HepG2 (cell line): Measurements from ENCODE around the gene FSD1. TPM values are rescaled to one million over a fixed set of nuclear protein-coding genes. Genes with fewer than 3 reads are reported as not detected.

Experiments used
- IKZF4 ChIP-seq: sonication (generic); formaldehyde crosslinking; IDR thresholded peaks from 2 replicates; pipeline ENCODE4 v1.5.1; 2020; ENCODE audit warnings: borderline replicate concordance, mild to moderate bottlenecking, low read depth, missing genetic modification reagents; ENCODE audit errors: not compliant biosample characterization
- KIAA2018 ChIP-seq: sonication (generic); formaldehyde crosslinking; IDR thresholded peaks from 2 replicates; pipeline ENCODE4 v1.5.0; 2020; ENCODE audit warnings: mild to moderate bottlenecking, missing genetic modification reagents, borderline replicate concordance
- POGZ ChIP-seq: sonication (generic); formaldehyde crosslinking; IDR thresholded peaks from 2 replicates; pipeline ENCODE4 v1.4.0; 2020; ENCODE audit warnings: mild to moderate bottlenecking, missing genetic modification reagents
- ZIK1 ChIP-seq: sonication (generic); formaldehyde crosslinking; IDR thresholded peaks from 2 replicates; pipeline ENCODE4 v1.5.0; 2020; ENCODE audit warnings: mild to moderate bottlenecking, low read depth, missing genetic modification reagents, borderline replicate concordance
- ZNF382 ChIP-seq: sonication (generic); formaldehyde crosslinking; IDR thresholded peaks from 2 replicates; pipeline ENCODE4 v1.5.0; 2020; ENCODE audit warnings: missing genetic modification reagents, mild to moderate bottlenecking, borderline replicate concordance
- polyA plus RNA-seq, 8 experiments: library from polyadenylated mRNA; depleted of rRNA in 3 of 8; stranded (reverse) in 7 of 8; unstranded in 1 of 8; fragments of >200 nt; fragmentation: Illumina TruSeq in 4 of 8; extraction: Trizol in 4 of 8; gene quantifications; 2 replicates each; pipeline versions ENCODE4 v1.2.1 to v1.2.3, GENCODE V29; 2011 to 2016; ENCODE audit warnings: low read depth in 4 of 8, missing spikeins in 1 of 8, mixed read lengths in 1 of 8; ENCODE audit not compliant: insufficient read depth in 1 of 8
- total RNA-seq, 5 experiments: library from RNA; depleted of rRNA; stranded (reverse); fragments of >200 nt; fragmentation: Illumina TruSeq; extraction: Trizol; gene quantifications; 2 replicates each; pipeline ENCODE4 v1.2.3, GENCODE V29; 2016; ENCODE audit warnings: low read depth in 1 of 5

FSD1 gene
- total and polyA plus RNA-seq, 2 of the 13 experiments (the other 11 are each of a cell fraction or from before 2014, with no cell fraction given): 0.29 to 0.66 TPM

GRCh38 chr19:4260613-4261191 lies 43.7 kb upstream of the FSD1 start (continued):
- TF ChIP-seq KIAA2018 (CRISPR knock-in tag): no peak
- no peak for TF ChIP-seq ZNF382 (CRISPR knock-in tag)
- no peak for TF ChIP-seq POGZ
- no peak for TF ChIP-seq IKZF4 (CRISPR knock-in tag)
- TF ChIP-seq ZIK1 (CRISPR knock-in tag): no peak
